ENCODE measurements around the gene C1QL1.

The C1QL1 gene

GRCh38 chr17:44988044-44988942 lies 20.2 kb upstream of the C1QL1 start:
- DNase-seq, result no peak

DNA sequence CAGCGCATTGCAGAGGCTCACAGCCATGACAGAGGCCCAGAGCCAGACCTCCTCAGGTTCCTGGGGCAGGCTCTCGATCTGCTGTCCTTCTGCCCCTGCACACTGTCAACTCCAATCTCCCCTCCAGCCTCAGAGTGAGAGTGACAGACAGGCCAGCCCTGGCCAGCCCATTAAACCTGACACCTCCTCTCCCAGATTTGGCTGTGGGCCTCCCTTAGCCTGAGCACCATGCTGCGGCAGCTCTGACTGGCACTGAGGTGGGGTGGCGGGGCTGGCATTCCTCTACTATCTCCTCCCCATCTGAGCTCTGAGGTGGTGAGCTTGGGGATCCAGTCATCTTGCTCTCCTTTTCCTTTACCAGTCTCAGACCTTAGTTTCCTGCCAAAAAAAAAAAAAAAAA lies 15.5 kb upstream of the C1QL1 start:
- no peak for DNase-seq

- DNase-seq, result no peak
Observed at GRCh38 chr17:44982113-44982702, 14.1 kb upstream of the C1QL1 start.

DNA sequence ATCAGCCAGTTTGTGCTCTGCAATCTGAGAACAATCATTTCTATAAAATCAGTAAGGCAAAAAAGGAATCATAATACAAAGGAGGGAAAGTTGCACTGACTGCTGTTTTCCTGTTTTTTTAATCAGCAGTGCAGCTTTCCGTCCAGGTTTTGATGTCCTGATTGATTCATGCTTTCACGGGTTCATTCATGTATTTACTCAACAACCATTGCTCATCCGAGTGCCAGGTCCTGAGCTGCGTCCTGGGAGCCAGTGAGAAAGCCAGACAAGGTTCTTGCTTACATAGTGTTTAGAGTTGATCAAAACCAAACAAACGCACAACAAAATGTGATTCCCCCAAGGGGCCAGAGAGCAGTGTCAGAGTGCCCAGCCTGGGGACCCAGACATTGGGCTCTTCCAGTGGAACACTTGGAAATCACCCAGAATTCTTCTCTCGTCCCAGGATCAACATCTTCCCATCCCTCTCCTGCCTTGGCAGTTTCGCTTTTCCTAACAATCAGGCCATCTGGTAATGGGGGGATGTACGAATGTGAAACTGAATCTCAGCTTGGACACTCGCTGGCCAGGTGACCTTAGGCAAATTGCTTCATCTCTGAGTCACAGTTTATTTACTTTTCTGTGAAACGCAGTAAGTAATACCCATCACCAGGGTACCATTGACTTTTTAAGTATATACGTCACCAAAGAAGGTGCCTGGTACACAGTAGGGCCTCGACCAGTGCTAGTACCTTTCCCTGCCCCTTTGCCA lies 13.3 kb upstream of the C1QL1 start:
- no peak for DNase-seq

DNA sequence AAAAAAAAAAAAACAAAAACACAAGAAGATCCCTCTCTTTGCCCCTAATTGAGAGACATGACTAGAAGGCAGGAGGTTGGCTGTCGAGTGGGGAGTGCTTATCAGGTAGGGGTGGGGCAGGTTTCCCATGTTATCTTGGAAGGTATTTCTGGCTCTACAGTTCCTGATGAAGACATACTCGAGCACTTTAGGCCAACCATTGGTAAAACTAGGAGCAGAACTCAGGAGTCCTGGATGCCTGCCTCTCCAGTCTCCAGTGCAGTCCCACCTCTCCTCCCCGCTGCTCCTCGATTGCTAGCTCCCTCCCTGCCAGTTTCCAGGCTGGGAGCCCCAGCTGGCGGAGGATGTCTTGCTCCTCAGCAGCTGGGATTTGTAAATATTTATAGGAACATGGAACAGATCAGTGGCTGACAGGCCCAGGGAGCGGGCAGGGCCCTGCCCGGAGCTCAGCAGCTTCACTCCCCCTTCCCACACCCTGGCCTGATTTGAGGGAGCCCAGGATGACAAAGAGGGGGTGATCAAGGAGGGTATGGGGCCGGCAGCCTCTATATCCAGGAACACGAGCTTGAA lies 11.4 kb upstream of the C1QL1 start:
- DNase-seq, result no peak

- no peak for DNase-seq
Observed at GRCh38 chr17:44978807-44979206, 10.7 kb upstream of the C1QL1 start.

DNA sequence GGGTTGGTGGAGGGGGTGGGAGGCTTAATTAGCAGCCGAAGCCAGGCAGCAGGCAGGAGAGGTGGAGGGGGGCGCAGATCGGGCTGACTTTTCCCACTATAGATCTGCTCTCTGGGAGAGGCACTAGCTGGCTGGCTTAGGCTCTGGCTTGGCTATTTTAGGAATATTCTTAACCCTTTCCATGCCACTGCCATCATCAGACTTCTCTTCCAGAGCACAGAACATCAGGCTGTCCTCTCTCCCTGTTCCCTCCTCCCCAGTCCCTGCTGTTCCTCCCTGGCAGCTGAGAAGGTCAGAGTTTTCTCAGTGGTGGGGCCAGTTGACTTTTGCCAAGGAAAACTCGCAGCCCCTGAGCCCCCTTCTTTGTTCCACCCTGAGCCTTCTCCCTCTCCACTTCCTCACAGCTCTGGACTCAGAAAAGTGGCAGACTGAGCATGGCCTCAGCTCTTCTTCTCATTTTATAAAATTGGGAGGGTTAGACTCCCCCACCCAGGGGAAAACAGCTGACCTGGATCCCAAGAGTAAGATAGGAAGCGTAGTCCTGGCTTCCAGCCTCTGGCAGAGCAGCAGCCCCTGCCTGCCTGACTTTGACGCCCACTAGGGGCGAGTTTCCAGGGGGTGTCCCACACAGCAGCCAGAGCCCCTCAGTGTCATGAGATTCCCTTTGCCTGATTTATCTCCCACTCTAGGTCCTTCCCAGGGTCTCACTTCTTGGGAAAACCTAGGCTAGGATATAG lies 9.9 kb upstream of the C1QL1 start:
- DNase-seq, result no peak

DNA sequence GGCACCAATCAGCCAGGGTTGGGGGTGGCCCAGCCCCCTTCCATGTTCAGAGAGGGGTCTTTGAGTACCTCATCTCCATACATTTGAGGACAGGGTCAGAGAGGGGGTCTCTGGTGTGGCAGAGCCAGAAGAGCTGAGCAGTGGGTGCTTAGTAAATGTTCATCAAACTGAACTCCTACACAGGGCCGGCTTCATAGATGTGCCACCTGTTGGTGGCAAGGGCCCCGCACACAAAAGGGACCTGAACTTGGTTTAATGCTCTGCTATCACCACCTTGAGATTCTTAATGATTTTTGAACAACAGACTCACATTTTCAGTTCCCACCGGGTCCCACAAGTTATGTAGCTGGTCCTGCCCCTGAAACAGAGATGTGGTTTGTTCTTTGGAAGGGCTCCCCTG lies 9.0 kb upstream of the C1QL1 start:
- DNase-seq, result no peak

- DNase-seq, result no peak
Observed at GRCh38 chr17:44976206-44976605, 8.1 kb upstream of the C1QL1 start.

DNA sequence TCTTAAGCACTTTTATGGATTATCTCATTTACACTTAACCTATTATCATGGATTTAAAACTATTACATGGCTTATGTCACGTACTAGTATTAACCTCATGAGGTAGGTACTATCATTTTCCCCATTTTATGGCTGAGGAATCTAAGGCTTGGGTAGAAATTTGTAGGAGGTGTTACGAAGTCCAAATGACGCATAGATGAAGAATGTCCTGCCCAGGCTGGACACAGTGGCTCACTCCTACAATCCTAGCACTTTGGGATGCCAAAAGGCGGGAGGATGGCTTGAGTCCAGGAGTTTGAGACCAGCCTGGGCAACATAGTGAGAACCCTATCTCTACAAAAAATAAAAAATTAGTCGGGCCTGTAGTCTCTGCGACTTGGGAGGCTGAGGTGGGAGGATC lies 4.8 kb upstream of the C1QL1 start:
- no peak for DNase-seq

DNA sequence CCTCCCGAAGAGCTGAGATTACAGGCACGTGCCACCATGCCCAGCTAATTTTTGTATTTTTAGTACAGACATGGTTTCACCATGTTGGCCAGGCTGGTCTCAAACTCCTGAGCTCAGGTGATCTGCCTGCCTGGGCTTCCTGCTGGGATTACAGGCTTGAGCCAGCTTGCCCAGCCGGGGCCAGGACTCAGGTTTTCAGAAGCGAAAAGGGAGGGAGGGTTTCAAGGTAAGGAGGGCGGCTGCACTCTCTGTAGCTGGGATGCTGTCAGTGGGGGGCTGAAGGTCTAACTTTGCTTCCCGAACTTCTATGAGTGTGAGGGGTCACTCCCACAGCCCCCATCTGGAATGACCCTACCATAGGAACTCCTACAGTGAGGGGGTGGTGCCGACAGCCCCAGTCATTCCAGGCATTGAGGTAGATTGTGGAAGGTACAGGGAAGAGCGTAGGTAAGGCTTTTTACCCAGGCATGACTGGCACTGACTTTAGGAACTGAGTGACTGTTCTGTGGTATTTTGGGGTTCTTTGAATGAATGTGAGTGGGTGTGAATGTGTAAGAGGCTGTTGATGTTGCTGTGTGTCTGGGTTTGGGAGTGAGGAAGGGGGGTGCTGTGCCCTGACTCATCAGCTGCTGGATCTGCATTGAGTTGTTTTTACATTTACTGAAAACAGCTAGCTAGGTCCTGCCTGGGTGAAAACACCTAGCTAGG lies 3.8 kb upstream of the C1QL1 start:
- DNase-seq, result no peak

- DNase-seq, result no peak
Observed at GRCh38 chr17:44970136-44970741, 2.1 kb upstream of the C1QL1 start.

- no peak for DNase-seq
Observed at GRCh38 chr17:44969144-44969780, 1.2 kb upstream of the C1QL1 start.

DNA sequence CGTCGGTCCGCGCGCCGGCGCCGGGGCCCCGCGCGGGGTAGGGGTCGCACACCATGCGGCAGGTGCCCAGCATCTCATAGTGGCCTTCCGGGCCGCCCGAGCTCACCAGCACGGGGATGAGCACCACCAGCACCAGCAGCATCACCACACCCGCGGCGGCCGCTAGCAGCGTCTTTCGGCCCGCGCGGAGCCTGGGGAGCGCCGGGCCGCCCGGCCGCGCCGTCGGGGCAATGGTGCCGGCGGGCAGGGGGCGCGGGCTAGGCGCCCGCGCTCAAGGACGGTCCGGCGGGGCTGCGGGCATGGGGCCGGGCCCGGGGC lies 237 bp downstream of the C1QL1 start:
- no peak for DNase-seq

GRCh38 chr17:44967026-44967906 lies 837 bp downstream of the C1QL1 start:
- no peak for DNase-seq

- no peak for DNase-seq
Observed at GRCh38 chr17:44966348-44967025, 1.6 kb downstream of the C1QL1 start.

GRCh38 chr17:44965481-44966234 lies 2.4 kb downstream of the C1QL1 start:
- no peak for DNase-seq

- no peak for DNase-seq
Observed at GRCh38 chr17:44961921-44962350, 6.2 kb downstream of the C1QL1 start.

DNA sequence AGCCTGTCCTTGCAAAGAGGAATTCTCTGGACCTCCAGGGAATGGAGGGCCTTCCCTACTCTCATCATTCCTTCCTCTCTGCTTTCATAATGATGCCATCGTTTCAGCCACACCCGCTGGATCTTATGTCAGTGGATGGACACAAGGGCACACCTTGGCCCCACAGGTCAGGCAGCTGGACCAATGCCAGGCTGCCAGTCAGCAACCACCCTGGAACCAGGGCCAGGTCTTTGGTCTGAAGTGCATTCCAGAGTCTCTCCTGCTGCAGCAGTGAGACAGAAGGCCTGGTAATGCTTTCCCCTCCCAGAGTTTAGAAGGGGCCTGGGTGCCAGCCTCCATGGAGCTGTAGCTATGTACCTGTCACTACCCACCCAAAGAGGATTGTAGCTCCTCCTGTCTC lies 7.4 kb downstream of the C1QL1 start:
- DNase-seq, result no peak

Measured in CD4-positive, alpha-beta T cell treated with Interleukin-1 beta for 1 hour (primary cell).